HCT116 (cell line): ENCODE results near the gene EYA4.

ENCODE experiments used
- CEBPB ChIP-seq: IDR thresholded peaks from 2 replicates; pipeline ENCODE4 v1.6.1; 2012; ENCODE audit warnings: low read depth
- CTCF ChIP-seq, 3 experiments: fragments of 200-600 bp in 1 of 3; sonication (generic) in 1 of 3; IDR thresholded peaks in 2 of 3; conservative IDR thresholded peaks in 1 of 3; 2 replicates each; pipeline ENCODE4 v1.5.1; 2012 to 2017; ENCODE audit warnings: low read depth in 2 of 3, low read length in 2 of 3, antibody characterized with exemption in 1 of 3, borderline replicate concordance in 1 of 3, control low read depth in 1 of 3, mild to moderate bottlenecking in 1 of 3, mixed read lengths in 1 of 3, mixed run types in 1 of 3, moderate library complexity in 1 of 3; ENCODE audit not compliant: insufficient read depth in 1 of 3
- ELF1 ChIP-seq: IDR thresholded peaks from 2 replicates; pipeline ENCODE4 v1.6.1; 2012; ENCODE audit warnings: low read depth, borderline replicate concordance
- POLR2A ChIP-seq: IDR thresholded peaks from 2 replicates; pipeline ENCODE4 v1.7.0; 2011; ENCODE audit warnings: borderline replicate concordance; ENCODE audit not compliant: insufficient read depth, insufficient read length; ENCODE audit errors: extremely low read depth
- POLR2AphosphoS5 ChIP-seq: IDR thresholded peaks from 2 replicates; pipeline ENCODE4 v1.6.1; 2011; ENCODE audit warnings: mild to moderate bottlenecking, low read depth, low read length, moderate library complexity
- REST ChIP-seq: IDR thresholded peaks from 2 replicates; pipeline ENCODE4 v1.6.1; 2012; ENCODE audit warnings: low read depth
- SP1 ChIP-seq: IDR thresholded peaks from 2 replicates; pipeline ENCODE4 v1.6.1; 2012; ENCODE audit warnings: low read depth
- TCF7L2 ChIP-seq: IDR thresholded peaks from 2 replicates; pipeline ENCODE4 v1.7.0; 2011; ENCODE audit warnings: borderline replicate concordance, inconsistent platforms; ENCODE audit not compliant: insufficient read depth, insufficient read length; ENCODE audit errors: extremely low read depth

GRCh38 chr6:133275213-133275612 is 34.1 kb downstream of the EYA4 start:
- TF ChIP-seq CEBPB (no peak), CTCF (IDR thresholded peaks at IDR 0.05 in 2 of 3, conservative IDR thresholded peaks at IDR 0.05 in 1 of 3; ENCODE audit: borderline replicate concordance in 1 of 3, insufficient read depth in 1 of 3, low read depth in 2 of 3, low read length in 2 of 3) (no peak), POLR2A (no peak), SP1 (no peak), REST (no peak), TCF7L2 (no peak), POLR2AphosphoS5 (no peak), ELF1 (no peak)
